H7 (cell line): ENCODE measurements around the gene FAM53A. TPM values are rescaled to one million over a fixed set of nuclear protein-coding genes. Genes with fewer than 3 reads are reported as not detected.
"Not testable (repeated sequence)": the region's sequence is repeated elsewhere in the genome, so short reads cannot be mapped to it uniquely, and the experiment has no call there.

ENCODE experiments used
- DNase-seq: peaks from one replicate; pipeline ENCODE4 v3.0.0; 2012
- H3K27me3 ChIP-seq: 2 replicates; pipeline ENCODE4 v1.6.0; 2011; ENCODE audit warnings: mild to moderate bottlenecking, low read length; ENCODE audit not compliant: control insufficient read depth, insufficient read depth
- H3K36me3 ChIP-seq: replicated peaks from 2 replicates; pipeline ENCODE4 v1.5.1; 2011; ENCODE audit warnings: low read length; ENCODE audit not compliant: control insufficient read depth, insufficient read depth
- H3K4me3 ChIP-seq: 2 replicates; pipeline ENCODE4 v1.5.1; 2011; ENCODE audit warnings: low read depth, mild to moderate bottlenecking, control low read depth, low read length, moderate library complexity; ENCODE audit not compliant: insufficient read depth
- total RNA-seq: library from RNA; depleted of rRNA; stranded (reverse); fragments of >200 nt; shearing (Covaris generic); gene quantifications from 2 replicates; pipeline ENCODE4 v1.2.3, GENCODE V29; 2014

Gene FAM53A
- total RNA-seq, 1 experiment from 2014 or later, result 7.4 TPM

- DNase-seq, result no peak
- Histone ChIP-seq H3K36me3 (no peaks in the 10 kb centered on the region), H3K27me3 (peaks cover 15% of the 10 kb centered on the region), H3K4me3 (peak overlapping the region; percentile 59)
Measured at GRCh38 chr4:1683261-1683735, 815 bp downstream of the FAM53A start.

- H3K4me3 ChIP-seq, result no peak overlapping the region
Measured at GRCh38 chr4:1682860-1683259, 1.3 kb downstream of the FAM53A start.

DNA sequence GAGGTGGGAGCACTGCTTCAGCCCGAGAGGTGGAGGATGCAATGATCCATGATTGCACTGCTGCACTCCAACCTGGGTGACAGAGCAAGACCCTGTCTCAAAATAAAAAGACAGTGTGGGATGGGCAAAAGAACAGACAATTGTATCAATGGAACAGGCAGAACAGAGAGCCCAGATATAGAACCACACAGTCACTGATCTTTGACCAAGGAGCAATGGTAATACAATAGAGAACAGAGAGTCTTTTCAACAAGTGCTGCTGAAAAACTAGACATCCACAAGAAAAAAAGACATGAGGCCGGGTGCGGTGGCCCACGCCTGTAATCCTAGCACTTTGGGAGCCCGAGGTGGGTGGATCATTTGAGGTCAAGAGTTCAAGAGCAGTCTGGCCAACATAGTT is 5.9 kb downstream of the FAM53A start:
- no peak overlapping the region for H3K4me3 ChIP-seq
- H3K27me3 ChIP-seq, result peaks cover 8% of the 10 kb centered on the region
- no peak for DNase-seq
- no peaks in the 10 kb centered on the region for H3K36me3 ChIP-seq

More at GRCh38 chr4:1682860-1683259, 1.3 kb downstream of the FAM53A start:
- DNase-seq, result peak; percentile 41
- H3K36me3 ChIP-seq, result no peaks in the 10 kb centered on the region
- H3K27me3 ChIP-seq, result peaks cover 15% of the 10 kb centered on the region

DNA sequence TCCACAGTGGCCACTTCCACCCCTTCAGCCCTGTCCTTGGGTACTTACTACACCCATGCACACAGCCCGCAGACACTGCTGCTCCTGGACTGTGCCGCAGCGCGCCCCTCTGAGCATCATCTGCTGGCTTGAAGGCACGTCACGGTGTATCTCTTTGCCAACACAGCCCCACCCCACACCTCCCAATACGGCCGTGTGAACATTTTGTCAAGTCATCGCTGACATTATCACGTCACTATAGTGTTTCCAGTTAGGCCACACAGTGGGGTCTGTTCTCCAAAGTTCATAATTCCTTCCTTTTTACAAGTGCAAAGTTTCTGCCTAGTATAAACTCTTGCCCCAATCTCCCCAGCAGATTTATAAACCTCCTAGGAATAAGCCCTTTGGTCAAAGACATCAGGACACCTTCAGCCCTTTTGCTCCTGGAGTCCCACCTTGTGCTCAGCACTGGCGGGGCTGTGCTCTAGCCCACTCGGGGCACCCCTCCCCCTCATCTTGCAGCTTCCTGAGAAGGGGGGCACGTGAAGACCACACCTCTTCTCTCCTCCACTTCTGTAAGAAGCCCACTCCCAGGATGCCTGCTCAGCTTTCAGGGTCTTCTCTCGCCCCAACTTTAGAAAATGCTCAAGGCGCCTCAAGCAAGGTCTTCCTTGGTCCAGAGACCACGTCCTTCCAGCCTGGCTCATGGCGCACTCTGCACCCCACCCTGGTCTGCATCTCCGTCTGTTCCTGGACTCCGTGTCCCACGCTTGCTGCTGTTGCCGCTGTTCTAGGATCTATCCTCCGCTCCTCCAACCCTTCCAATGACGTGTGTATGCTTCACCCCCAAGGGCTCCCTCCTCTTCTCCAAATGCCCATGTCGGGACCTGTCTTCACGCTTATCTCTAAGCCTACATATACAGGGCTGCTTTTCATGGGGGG is 7.2 kb downstream of the FAM53A start:
- DNase-seq, result peak; percentile 35
- H3K36me3 ChIP-seq, result no peaks in the 10 kb centered on the region
- H3K4me3 ChIP-seq, result no peak overlapping the region
- no peaks in the 10 kb centered on the region for H3K27me3 ChIP-seq

- DNase-seq, result peak; percentile 37
- no peak overlapping the region for H3K4me3 ChIP-seq
- no peaks in the 10 kb centered on the region for H3K36me3 ChIP-seq
- no peaks in the 10 kb centered on the region for H3K27me3 ChIP-seq
Measured at GRCh38 chr4:1675802-1676137, 8.3 kb downstream of the FAM53A start.

DNA sequence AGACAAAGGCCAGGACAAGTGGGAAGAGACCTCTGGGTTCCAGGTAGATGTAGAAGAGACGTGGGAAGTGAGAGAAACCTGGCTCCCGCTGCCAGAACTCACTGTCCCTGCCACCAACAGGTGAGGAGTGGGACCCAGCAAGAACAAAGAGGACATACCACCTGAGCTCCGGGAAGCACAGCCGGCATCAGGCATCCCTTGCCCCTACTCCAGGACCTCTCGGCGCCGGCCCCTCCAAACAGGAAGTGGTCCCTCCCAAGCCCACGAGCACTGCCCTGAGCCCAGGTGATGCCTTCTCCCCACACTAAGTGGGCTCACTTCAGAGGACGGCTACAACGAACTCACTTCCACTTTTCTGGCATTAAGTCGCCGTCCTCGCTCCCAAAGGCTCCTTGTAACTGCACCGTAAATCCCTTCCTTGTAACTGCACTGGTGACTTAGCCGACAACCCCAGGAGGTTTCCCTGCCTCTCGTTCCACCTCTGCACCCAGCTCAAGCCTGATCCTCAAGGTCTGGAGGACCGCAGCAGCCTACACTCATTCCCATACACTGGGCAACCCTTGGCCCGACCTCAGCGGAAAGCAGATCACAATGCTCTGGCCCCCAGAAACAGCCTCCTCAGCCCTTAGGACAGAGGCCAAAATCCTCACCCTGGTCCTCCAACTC is 8.8 kb downstream of the FAM53A start:
- peak; percentile 42 for DNase-seq
- no peaks in the 10 kb centered on the region for H3K36me3 ChIP-seq
- no peak overlapping the region for H3K4me3 ChIP-seq
- H3K27me3 ChIP-seq, result no peaks in the 10 kb centered on the region

DNA sequence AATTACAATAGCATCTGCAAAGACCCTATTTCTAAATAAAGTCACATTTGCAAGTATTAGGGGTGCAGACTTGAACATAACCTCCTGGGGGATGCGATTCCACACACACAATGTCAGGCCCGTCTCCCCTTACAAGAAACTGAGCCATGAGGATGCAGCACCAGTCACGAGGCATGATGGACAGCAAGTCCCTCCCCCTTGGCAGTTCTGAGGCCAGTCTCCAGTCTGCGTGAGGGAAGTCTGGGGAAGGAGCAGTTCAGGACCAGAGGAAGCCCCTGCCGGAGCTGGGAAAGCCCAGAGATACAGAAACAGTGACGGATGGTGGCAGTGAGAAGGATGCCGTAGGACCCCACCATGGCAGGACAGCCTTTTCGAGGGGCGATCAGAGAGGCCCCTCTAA is 9.4 kb downstream of the FAM53A start:
- H3K4me3 ChIP-seq, result no peak overlapping the region

GRCh38 chr4:1673671-1674070 is 10.4 kb downstream of the FAM53A start:
- Histone ChIP-seq H3K36me3 (no peaks in the 10 kb centered on the region), H3K4me3 (no peak overlapping the region), H3K27me3 (no peaks in the 10 kb centered on the region)
- peak; percentile 51 for DNase-seq

More for the DNA sequence above, 9.4 kb downstream of the FAM53A start:
- H3K27me3 ChIP-seq, result no peaks in the 10 kb centered on the region
- peak; percentile 68 for DNase-seq
- H3K36me3 ChIP-seq, result no peaks in the 10 kb centered on the region

- DNase-seq, H3K36me3 ChIP-seq, H3K27me3 ChIP-seq, H3K4me3 ChIP-seq: not testable (repeated sequence)
Measured at GRCh38 chr4:1671011-1671410, 13.1 kb downstream of the FAM53A start.

DNA sequence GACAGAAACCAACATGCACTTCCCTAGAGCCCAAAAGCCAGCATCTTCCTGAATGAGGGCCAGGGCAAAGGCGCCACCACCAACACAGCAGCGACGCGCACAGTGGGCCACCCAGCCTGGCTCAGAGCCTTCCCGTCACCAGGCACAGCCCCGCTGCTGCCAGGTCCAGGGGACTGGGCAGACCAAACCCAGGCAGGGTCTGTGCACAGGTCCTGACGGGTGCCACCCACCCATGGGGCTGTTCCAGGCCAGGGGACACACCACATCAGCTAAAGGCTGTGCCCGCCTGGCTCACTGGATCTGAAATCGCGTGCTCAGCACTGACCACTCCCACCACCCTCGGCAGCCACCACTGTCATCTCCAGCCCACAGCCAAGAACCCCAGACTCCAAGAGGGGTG is 13.8 kb downstream of the FAM53A start:
- DNase-seq, result peak; percentile 27
- no peak overlapping the region for H3K4me3 ChIP-seq
- H3K27me3 ChIP-seq, result no peaks in the 10 kb centered on the region
- no peaks in the 10 kb centered on the region for H3K36me3 ChIP-seq

- no peak overlapping the region for H3K4me3 ChIP-seq
Measured at GRCh38 chr4:1669850-1670249, 14.3 kb downstream of the FAM53A start.

DNA sequence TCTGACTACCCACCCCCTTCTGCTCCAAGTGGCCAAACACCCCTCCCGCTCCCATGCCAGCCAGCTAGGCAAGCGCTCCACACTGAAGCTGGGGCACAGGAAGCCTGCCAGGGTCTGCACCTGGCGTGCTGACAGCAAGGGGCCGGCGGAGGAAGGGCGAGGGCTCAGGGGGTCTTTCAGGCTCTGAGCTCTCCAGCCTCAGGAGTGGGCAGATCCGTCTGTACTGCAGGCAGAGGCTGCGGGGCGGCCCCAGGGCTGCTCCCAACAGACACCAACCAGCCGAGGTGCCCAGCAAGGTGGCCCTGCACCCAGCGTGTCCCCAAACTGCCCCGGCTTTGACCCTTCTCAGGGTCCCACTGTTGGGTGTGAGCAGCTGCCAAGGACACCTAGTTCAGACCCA is 14.8 kb downstream of the FAM53A start:
- no peaks in the 10 kb centered on the region for H3K36me3 ChIP-seq
- DNase-seq, result peak; percentile 44
- no peaks in the 10 kb centered on the region for H3K27me3 ChIP-seq
- no peak overlapping the region for H3K4me3 ChIP-seq

More at GRCh38 chr4:1669850-1670249, 14.3 kb downstream of the FAM53A start:
- H3K27me3 ChIP-seq, result no peaks in the 10 kb centered on the region
- peak; percentile 35 for DNase-seq
- H3K36me3 ChIP-seq, result no peaks in the 10 kb centered on the region

DNA sequence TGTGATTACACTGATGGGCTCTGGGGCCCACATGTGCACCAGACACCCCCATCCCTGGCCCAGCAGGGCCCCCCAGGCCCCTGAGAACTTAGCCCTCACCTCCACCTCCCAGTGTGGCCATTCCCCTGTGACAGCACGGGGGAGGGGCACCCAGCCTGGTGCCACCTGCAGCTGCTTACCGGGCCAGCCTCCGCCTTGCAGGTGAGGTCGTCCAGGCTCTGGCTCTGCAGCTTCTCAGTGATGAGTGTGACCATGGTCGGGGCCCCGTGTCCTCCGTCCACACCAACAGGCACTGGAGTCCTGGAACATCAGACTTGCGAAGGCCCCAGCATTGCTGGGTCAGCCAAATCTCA is 15.6 kb downstream of the FAM53A start:
- Histone ChIP-seq H3K36me3 (no peaks in the 10 kb centered on the region), H3K4me3 (no peak overlapping the region), H3K27me3 (no peaks in the 10 kb centered on the region)
- DNase-seq, result peak; percentile 71

DNA sequence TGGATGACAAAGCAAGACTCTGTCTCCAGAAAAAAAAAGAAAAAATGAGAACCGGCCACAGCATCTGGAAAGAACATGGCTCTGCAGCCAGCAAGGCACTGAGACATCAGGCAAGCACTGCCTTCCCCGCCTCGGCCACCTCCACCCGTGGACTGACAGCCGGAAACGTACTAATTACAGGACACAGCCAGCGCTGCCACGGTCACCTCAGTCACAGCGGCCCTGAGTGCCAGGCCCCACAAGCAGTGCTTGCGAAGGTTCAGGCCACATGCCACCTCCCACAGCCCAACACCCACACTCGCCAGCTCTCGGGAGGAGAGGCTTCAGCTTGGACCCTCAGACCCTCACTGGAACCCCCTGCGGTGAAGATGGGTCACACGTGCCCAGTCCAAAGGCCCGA is 16.8 kb downstream of the FAM53A start:
- DNase-seq, result peak; percentile 43
- Histone ChIP-seq H3K27me3 (no peaks in the 10 kb centered on the region), H3K4me3 (no peak overlapping the region), H3K36me3 (no peaks in the 10 kb centered on the region; the same call in 1 of the 2 replicates)

DNA sequence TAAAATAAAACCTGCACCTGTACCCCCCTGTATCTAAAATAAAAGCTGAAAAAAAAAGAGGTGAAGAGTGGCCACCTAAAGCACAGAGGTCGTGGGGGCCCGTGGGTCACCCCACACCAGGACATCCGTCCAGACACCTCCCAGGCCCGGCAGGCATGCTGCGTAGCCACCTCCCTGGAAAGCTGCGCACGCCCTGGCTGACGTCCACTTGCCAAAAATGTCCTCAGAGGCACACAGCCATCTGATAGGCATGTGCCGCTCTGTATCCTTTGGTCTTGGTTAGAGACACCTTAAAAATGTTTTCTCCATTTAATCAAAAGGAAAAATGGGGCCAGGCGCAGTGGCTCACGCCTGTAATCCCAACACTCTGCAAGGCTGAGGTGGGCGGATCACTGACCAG is 17.7 kb downstream of the FAM53A start:
- DNase-seq, result no peak
- Histone ChIP-seq H3K4me3 (no peak overlapping the region), H3K27me3 (no peaks in the 10 kb centered on the region), H3K36me3 (no peaks in the 10 kb centered on the region; the same call in 1 of the 2 replicates)
